Stimulated activated CD4-positive, alpha-beta T cell treated with anti-CD3 and anti-CD28 coated beads, Interleukin-4, amount 100 ng/mL, for 1 hour (primary cell): ENCODE data around the gene SMAD7.

Experiments
- DNase-seq: peaks from one replicate; pipeline ENCODE4 v3.0.0-alpha.2; 2020

The SMAD7 gene

DNA sequence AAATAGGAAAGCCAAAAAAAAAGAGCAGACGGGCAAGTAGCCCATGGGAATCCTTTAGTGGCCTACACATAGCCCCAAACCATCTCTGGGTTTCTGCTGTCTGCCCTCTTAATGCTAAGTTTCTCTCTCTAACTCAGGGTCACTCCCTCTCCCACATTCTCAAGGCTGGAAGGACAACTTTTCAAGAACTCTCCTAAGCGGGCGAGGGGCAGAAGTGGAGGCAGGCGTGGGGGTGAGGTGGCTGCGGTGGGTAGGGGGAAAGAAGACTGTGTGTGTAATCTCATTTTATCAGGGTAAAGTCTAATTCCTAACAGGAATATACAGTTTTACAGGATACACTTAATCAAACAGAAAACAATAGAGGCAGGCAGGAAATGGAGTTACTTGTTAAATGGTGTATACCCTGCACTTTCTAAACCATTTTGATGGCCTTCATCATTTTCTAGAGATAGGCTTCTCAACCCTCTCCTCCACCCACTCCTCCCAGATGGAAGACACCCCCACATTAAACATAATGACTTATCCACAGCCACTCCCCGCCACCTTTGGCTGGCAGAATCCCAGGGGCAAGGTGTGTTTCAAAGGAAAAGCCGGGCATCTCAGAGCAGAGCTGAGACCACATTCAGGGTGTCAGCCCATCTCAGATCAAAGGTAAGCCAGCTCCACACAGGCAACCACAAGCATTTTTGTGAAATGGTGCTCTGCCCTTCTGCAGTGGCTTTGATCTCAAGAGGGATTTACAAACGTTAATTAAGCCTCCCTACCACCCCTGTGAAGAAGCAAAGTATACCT is 6.8 kb downstream of the SMAD7 start:
- no peak for DNase-seq

DNA sequence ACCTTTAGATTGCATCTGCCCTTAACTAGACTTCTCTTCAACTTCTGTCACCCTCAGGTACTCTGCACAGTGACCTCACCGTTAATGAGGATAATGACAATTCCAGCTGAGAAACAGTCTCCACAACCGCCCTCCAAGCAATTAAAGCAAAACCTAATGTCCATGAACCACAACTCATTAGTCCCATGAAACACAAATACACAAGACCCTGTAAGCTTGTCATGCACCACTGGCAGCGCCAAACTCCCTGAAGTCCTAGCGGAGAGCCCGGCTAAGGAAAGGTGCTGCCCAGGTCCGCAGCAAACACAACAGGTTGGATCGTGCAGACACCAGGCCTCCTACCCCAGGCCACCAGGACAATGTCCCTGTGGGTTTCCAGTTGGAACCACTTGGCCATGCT is 7.4 kb downstream of the SMAD7 start:
- DNase-seq, result no peak

- no peak for DNase-seq
These were observed 8.1 kb downstream of the SMAD7 start for GRCh38 chr18:48942554-48943261.

GRCh38 chr18:48942086-48942485 is 8.7 kb downstream of the SMAD7 start:
- DNase-seq, result no peak

DNA sequence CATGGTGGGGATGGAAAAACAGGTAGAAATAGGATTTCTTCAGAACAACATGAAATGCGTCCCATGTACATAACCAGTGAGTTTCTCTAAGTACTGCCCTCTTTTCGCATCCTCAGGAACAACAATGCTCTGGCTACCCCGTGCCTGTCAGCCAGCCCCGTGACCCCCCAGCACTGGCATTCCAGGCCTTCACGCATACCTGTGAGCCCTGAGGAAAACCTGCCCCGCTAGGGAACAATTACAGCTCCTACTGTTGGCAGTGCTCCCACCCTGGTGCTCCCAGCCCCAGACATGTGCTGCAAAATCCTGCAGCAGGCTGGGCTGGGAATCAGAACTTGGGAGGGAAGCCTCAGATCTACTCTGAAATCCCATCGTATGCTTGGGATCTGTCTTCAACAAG is 9.1 kb downstream of the SMAD7 start:
- no peak for DNase-seq

DNA sequence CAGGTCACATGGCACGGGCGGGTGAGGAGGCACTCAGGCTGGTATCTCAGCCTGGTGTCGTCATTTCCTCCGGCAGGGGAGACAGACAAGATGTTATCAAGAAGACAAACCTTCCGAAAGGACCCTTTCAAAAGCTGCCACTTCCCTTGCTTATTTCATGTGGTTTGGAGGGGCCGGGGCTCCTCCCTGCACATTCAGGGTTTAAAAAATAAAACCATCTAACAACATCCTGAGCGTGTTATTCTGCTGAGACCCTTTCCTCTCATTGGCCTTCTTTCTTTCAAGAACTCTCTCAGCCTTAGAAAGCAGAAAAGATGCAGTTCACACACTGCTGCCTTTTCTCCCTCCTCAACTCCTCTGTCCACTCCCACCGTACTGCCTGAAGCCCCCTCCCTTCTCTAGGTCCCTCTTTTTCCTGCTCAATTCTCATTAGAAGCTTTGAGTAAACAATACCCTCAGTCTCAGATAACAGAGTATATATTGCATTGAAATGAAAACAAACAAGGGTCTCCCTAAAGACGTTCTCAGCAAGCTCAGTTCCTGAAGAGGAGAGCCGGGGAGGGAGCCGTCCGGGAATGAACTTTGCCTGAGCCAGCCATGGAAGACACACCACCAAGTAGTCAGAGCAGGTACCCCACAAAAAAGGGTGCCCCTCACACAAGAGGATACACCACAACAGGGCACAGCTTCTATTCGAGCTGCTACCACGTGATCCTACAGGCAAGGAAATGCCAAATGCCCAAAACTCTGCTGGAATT is 9.7 kb downstream of the SMAD7 start:
- DNase-seq, result peak; percentile 57

DNA sequence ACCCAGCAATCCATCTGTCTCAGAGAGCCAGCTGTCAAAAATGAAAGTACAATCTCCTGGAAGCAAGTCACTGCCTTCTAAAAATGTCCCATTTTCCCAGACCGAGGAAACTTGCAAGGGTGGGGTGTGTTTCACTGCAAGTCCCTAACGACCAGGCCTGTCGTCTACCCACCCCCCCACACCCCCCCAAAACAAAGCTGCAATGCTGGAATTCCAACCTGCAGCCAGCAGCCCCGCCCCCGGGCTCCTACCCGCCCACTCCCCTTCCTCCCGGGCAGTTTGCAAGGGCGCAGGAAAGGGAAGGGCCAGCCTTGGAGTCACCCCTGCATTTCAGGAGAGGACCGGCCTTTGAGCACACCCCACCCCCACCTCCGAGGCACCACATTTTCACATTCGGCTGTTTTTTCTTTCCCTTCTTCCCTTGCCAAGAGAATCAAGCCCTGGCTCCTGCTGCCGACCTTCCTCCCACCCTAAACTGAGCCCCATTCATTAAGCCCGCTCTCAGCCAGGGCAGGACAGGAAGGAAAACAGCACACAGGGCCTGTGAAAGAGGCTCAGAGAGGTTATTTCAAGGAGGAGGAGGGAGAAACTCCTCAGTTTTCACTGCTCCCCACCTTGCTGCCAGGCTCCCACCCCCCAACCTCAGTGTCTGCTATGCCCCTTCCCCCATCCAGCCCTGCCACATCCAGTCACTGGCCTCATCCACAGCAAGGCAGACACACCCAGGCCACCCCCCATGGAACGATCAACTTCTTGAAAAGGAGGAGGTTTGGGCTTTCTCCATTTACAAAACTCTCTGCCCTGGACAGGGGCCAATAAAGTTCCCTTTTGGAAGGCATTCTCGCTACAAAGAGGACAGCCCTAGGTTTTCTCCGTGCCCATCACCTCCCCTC is 11.3 kb downstream of the SMAD7 start:
- no peak for DNase-seq

- no peak for DNase-seq
These were observed 11.9 kb downstream of the SMAD7 start for GRCh38 chr18:48938827-48939204.

DNA sequence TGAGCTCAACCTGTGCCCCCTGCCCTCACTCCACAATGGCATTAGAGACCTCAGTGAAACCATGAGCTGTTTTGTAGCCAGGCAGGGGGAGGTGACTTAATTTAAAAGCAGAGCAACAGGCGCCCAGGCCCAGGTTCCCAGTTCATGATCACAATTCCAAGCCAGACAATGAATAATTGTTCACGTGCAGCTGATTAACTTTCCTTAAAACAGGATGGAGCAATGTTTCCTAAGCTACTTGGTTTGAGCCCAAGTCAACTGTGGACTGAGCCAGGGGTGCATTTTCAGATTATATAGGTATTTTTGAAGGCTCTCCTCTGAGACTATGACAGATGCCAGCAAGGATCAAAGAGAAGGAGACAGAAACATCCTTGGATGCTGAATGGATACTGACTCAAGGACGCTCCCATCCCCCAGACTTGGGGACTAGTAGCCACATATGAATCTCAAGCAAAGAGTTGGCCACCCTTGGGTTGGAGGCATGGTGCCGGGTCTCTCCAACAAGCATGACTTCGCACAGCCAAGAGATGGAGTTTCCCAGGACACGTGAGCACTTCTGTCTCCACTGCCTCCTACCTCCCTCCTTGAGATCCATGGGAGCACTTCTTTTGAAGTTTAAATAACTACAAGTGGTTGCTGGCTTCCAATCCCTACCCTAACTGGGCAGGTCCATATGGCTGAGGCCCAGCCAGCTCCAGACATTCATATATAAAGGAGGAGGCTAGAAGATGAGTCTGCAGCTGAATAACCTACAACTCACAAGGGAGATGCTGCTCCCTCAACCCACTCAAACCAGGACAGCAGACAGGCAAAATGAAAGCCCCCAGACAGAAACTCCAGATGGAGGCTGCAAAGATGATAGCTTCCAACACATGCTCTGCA is 12.7 kb downstream of the SMAD7 start:
- no peak for DNase-seq

DNA sequence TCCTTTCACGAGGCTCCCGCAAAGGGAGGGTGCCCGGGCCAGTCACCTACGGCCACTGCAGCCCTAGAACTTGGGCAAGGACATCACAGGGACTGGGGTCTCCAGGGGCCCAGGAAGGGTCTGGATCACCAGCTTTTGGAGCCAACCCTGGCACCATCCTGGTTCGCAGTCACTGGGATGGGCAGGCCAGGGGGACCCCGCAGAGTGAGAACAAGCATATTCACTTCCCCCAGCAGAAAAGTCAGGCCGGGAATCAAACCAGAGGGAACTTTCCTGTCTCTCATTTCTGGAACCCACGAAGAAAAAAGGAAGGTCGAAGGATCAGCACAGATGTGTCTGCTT is 15.4 kb downstream of the SMAD7 start:
- no peak for DNase-seq

- DNase-seq, result no peak
These were observed 15.9 kb downstream of the SMAD7 start for GRCh38 chr18:48934723-48935432.

DNA sequence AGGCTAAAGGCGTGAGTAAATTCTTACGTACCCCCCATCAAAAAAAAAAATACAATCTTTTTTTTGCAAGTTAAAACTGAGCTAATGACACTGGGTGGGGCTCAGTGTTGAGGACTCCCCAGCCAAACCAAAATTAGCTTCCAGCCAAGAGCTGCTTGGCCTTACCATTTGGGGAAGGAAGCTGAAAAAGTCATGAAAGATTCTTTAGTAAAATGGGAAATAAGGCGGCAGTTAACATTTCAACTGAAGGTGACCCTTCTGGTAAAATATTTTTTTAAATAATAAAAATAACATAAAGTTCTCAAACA is 16.4 kb downstream of the SMAD7 start:
- no peak for DNase-seq

DNA sequence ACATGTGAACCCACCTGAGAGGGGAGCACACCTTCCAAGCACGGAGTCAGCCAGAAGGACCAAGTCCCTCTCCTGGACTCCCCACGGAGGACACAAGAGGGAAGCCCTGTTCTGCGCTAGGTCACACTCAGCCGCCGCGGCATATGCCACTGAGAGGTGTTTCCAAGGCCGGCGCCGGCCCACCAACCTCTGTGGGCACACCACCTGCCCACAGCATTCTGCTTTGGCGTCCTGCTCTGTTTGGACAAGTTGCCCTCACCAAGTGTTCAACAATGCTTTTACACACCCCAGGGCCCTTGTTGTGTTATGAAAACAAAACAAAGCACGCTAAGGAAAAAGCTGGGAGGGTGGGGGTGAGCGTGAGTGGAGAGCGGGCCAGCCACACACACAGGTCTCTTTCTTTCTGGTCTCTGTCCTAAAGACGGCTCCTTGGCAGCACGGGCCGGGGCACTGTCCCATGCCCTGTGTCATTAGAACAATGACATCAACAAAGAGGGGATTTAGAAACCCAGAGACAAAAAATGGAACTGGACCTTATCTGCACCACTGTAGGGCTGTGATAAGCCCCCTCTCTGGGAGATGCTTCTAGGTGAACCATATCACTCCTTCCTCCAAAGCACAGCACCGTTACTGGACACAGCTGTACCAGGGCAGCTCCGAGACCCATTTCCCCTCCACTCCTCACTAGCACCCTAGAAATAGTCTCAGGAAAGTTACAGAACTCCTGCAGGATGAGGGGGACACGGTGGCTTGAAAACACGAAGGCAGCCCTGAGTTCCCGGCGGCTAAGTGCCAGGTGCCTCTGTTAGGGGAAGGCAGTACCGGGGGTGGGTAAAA is 17.0 kb downstream of the SMAD7 start:
- DNase-seq, result no peak

GRCh38 chr18:48932822-48933510 is 17.8 kb downstream of the SMAD7 start:
- DNase-seq, result no peak

- DNase-seq, result no peak
These were observed 18.3 kb downstream of the SMAD7 start for GRCh38 chr18:48932462-48932818.

DNA sequence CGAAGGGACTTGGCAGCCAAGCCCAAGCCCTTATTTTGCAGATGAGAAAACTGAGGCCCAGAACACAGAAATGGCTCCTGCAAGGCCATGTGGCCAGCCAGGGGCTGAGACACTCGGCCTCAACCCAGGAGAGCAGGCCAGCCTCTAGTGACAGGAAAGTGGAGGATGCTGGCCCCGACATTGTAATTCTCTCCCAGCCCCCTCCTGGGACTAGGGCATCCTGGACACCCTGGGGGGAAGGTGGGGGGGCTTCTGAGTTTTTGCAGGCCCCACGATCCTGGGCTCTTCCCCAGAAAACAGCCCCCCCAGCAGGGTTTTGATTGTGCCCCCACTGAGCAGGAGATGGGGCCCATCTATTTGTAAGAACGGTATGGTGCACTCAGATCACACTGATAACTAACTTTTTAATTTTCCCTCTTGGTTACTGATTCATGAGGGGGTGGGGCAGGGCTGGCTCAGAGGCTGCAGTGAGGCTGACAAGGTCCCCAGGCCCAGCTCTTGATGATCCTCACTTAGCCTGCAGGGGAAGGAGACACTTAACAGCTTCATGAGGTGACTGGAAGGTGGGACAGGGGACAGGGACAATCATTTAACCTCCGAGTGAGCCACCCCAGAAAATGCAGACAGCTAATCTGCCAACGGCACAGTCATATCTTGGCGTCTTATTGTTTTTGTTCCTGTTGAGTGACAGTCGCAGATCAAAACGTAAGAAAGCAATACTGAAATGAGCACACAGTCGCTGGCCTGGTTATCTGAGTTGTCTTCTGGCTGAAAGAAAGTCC is 18.9 kb downstream of the SMAD7 start:
- DNase-seq, result peak; percentile 52

DNA sequence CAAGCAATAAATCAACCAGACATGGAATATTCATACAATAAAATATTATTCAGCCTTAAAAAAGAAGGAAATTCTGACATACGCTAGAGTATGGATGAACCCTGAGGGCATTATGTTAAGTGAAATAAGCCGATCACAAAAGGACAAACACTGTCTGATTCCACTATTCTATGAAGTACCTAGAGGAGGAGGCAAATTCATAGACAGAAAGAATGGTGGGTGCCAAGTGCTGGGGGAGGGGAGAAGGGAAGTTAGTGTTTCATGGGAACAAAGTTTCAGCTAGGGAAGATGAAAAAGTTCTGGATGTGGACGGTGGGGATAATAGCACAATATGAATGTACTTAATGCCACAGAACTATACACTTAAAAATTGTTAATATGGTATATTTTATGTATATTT is 19.8 kb downstream of the SMAD7 start:
- no peak for DNase-seq

DNA sequence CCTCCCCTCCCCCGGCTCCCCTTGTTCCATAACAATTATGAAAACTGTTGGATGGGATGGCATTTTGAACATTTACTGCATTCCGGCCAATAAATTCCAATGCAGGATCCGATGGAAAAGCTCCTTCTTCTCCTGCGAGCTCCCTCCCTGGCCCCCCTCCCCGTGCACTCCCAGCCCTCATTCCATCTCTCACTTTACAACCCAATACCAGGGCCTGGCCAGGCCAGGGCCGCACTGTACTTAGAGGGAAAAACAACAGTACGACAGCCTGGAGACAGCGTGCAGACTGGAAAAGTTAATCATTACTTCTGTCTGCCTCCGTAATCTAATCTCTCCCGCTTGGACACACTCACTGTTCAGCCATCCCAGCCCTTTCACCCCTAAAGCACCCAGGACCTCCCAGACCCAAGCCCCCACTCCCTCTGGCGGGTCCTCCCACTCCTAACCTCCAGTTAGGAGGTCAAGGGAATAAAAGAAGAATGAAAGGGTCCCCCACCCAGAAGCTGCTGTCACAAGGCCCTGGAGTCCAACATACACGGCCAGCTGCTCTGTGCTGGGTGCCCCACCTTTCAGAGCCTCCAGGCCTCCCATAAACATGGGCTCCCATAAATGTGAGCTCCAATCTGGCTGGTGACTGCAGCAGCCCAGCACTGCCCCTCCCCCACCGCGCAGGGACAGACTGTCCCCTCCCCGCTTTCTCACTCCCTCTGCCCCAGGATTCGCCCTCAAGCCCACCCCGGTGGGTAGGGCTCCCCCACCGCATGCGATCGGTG is 20.6 kb downstream of the SMAD7 start:
- no peak for DNase-seq
